DOHH2 (cell line): ENCODE results near the gene FRZB.

Experiments
- H3F3A ChIP-seq: fragments of 200-600 bp; sonication (generic), shearing (Covaris generic); 2 replicates; pipeline ENCODE4 v1.6.0; 2016; ENCODE audit warnings: antibody characterized with exemption, mild to moderate bottlenecking; ENCODE audit not compliant: control insufficient read depth, insufficient read depth
- H3K27ac ChIP-seq: fragments of 200-600 bp; sonication (generic); 2 replicates; pipeline ENCODE4 v1.5.1; 2014; ENCODE audit warnings: low read depth, mild to moderate bottlenecking, low read length, moderate library complexity
- H3K27me3 ChIP-seq: fragments of 200-600 bp; sonication (generic); 2 replicates; pipeline ENCODE4 v1.6.1; 2014; ENCODE audit warnings: mild to moderate bottlenecking, low read length, mixed read lengths; ENCODE audit not compliant: control insufficient read depth
- H3K36me3 ChIP-seq: fragments of 200-600 bp; sonication (generic); 2 replicates; pipeline ENCODE4 v1.6.1; 2014; ENCODE audit warnings: mild to moderate bottlenecking, low read length, moderate library complexity, mixed read lengths; ENCODE audit not compliant: control insufficient read depth
- H3K4me1 ChIP-seq: fragments of 200-600 bp; sonication (generic); 2 replicates; pipeline ENCODE4 v1.6.1; 2014; ENCODE audit warnings: mild to moderate bottlenecking, low read length, mixed read lengths; ENCODE audit not compliant: control insufficient read depth
- H3K4me2 ChIP-seq: fragments of 200-600 bp; sonication (generic); 2 replicates; pipeline ENCODE4 v1.6.0; 2014; ENCODE audit warnings: mild to moderate bottlenecking, low read length, moderate library complexity
- H3K4me3 ChIP-seq: fragments of 200-600 bp; sonication (generic); 2 replicates; pipeline ENCODE4 v1.5.1; 2014; ENCODE audit warnings: mild to moderate bottlenecking, low read length, mixed read lengths
- H3K79me2 ChIP-seq: fragments of 200-600 bp; sonication (generic); 2 replicates; pipeline ENCODE4 v1.6.1; 2014; ENCODE audit warnings: mild to moderate bottlenecking, low read length, mixed read lengths; ENCODE audit not compliant: control insufficient read depth
- H3K9me2 ChIP-seq: fragments of 200-600 bp; sonication (generic); replicated peaks from 2 replicates; pipeline ENCODE4 v1.6.1; 2014; ENCODE audit warnings: mild to moderate bottlenecking, low read length, mixed read lengths; ENCODE audit not compliant: control insufficient read depth
- H3K9me3 ChIP-seq: fragments of 200-600 bp; sonication (generic); 2 replicates; pipeline ENCODE4 v1.6.1; 2014; ENCODE audit warnings: antibody characterized with exemption, low read length, mixed read lengths; ENCODE audit not compliant: control insufficient read depth, insufficient read depth
- H4K20me1 ChIP-seq: fragments of 200-600 bp; sonication (generic); 2 replicates; pipeline ENCODE4 v1.6.0; 2014; ENCODE audit warnings: low read depth, mild to moderate bottlenecking, antibody characterized with exemption, low read length, moderate library complexity; ENCODE audit not compliant: control insufficient read depth, insufficient read depth
- EZH2phosphoT487 ChIP-seq: fragments of 200-600 bp; sonication (generic); IDR thresholded peaks from 2 replicates; pipeline ENCODE4 v1.6.1; 2017; ENCODE audit warnings: borderline replicate concordance, mild to moderate bottlenecking, antibody characterized with exemption, low read length, moderate library complexity, mixed read lengths
- TF ChIP-seq, protein P1 (sequence below): fragments of 200-600 bp; sonication (generic); IDR thresholded peaks from one replicate; pipeline ENCODE4 v1.5.1; 2014; ENCODE audit warnings: antibody characterized with exemption, mild to moderate bottlenecking, low read depth, low read length; ENCODE audit not compliant: poor library complexity, severe bottlenecking

FRZB gene

GRCh38 chr2:182818501-182818900, 47.9 kb downstream of the FRZB start:
- Histone ChIP-seq H3K27me3 (no peaks in the 10 kb centered on the region), H3K79me2 (no peaks in the 10 kb centered on the region), H3K4me1 (no peaks in the 10 kb centered on the region), H3K9me2 (no peaks in the 10 kb centered on the region), H3F3A (no peaks in the 10 kb centered on the region), H4K20me1 (no peaks in the 10 kb centered on the region), H3K4me2 (no peak overlapping the region), H3K9me3 (no peaks in the 10 kb centered on the region), H3K4me3 (no peak overlapping the region), H3K36me3 (no peaks in the 10 kb centered on the region), H3K27ac (no peak overlapping the region)
- TF ChIP-seq, protein P1, sequence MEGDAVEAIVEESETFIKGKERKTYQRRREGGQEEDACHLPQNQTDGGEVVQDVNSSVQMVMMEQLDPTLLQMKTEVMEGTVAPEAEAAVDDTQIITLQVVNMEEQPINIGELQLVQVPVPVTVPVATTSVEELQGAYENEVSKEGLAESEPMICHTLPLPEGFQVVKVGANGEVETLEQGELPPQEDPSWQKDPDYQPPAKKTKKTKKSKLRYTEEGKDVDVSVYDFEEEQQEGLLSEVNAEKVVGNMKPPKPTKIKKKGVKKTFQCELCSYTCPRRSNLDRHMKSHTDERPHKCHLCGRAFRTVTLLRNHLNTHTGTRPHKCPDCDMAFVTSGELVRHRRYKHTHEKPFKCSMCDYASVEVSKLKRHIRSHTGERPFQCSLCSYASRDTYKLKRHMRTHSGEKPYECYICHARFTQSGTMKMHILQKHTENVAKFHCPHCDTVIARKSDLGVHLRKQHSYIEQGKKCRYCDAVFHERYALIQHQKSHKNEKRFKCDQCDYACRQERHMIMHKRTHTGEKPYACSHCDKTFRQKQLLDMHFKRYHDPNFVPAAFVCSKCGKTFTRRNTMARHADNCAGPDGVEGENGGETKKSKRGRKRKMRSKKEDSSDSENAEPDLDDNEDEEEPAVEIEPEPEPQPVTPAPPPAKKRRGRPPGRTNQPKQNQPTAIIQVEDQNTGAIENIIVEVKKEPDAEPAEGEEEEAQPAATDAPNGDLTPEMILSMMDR = no peak
- no peak for TF ChIP-seq EZH2phosphoT487

DNA sequence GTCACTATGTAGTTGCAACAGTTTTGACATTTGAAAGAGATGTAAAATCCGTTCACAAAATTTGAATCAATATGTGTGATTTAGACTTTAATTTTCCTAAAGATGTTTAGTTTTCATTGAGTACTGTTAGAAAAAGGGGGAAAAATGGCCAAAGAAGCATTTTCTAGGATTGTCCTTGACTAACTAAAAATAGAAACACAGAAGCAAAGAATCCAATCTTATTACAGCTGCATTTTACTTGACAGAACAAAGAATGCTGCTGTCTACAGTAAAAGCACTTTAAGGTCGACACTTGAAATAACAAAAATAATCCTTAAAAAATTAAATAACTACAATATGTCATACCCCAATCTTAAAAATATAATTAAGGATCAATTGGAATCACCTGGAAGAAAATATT, 48.9 kb downstream of the FRZB start:
- Histone ChIP-seq H3K9me2 (no peaks in the 10 kb centered on the region), H3K79me2 (no peaks in the 10 kb centered on the region), H3K4me2 (no peak overlapping the region), H3K9me3 (no peaks in the 10 kb centered on the region), H4K20me1 (no peaks in the 10 kb centered on the region), H3K4me1 (no peaks in the 10 kb centered on the region), H3K27ac (no peak overlapping the region), H3K4me3 (no peak overlapping the region), H3K27me3 (no peaks in the 10 kb centered on the region), H3F3A (no peaks in the 10 kb centered on the region), H3K36me3 (no peaks in the 10 kb centered on the region)
- no peak for TF ChIP-seq EZH2phosphoT487
- TF ChIP-seq, protein P1 = no peak

DNA sequence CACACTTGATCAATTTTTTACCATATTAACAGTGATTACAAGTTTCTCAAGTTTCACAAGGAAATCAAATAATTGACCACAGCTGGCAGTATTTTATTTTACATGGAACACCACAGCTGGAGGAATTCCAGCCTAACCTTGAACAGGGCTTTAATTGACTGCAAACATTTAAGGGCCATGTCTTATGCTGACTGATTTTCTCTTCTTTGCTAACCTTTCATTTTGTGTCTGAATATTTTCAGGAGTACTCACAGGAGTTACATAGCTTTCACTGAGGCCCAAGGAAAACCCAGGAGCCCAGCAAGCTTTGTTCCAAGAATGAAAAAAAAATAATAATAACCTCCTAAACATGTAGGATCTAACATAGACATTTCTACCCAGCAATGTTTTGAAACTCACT, 49.6 kb downstream of the FRZB start:
- Histone ChIP-seq H3K27me3 (no peaks in the 10 kb centered on the region), H4K20me1 (no peaks in the 10 kb centered on the region), H3F3A (no peaks in the 10 kb centered on the region), H3K79me2 (no peaks in the 10 kb centered on the region), H3K4me3 (no peak overlapping the region), H3K4me2 (no peak overlapping the region), H3K9me3 (no peaks in the 10 kb centered on the region), H3K27ac (no peak overlapping the region), H3K9me2 (no peaks in the 10 kb centered on the region), H3K36me3 (no peaks in the 10 kb centered on the region), H3K4me1 (no peaks in the 10 kb centered on the region)
- no peak for TF ChIP-seq EZH2phosphoT487
- TF ChIP-seq, protein P1 = no peak

DNA sequence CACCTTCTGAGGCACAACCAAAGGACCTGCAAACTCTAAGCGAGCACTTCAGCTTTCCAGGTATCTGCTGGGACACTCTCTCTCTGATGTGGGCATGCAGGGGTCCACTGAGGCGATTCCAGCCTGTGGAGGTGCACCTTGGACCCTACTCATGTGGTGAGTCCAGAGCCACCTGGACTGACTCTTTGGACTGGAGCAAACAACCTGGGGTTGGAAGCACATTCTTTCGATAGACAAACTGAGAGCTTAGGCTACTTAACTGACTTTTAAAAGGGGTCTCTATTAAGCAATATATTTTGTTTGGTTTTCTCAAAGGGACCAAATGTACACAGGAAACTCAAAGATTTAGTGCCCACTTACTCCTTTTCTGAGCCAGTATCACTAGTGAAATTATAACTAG, 51.6 kb downstream of the FRZB start:
- no peaks in the 10 kb centered on the region for H3K9me2 ChIP-seq
- no peaks in the 10 kb centered on the region for H3K79me2 ChIP-seq
- H4K20me1 ChIP-seq = no peaks in the 10 kb centered on the region

More for the DNA sequence above, 51.6 kb downstream of the FRZB start:
- no peaks in the 10 kb centered on the region for H3K9me3 ChIP-seq
- no peak overlapping the region for H3K4me2 ChIP-seq
- H3K4me1 ChIP-seq = no peaks in the 10 kb centered on the region
- no peak overlapping the region for H3K4me3 ChIP-seq
- H3K27ac ChIP-seq = no peak overlapping the region
- H3K27me3 ChIP-seq = no peaks in the 10 kb centered on the region
- no peaks in the 10 kb centered on the region for H3F3A ChIP-seq
- TF ChIP-seq, protein P1 = no peak
- no peak for TF ChIP-seq EZH2phosphoT487
- no peaks in the 10 kb centered on the region for H3K36me3 ChIP-seq
